ENCODE results near the gene FXR2.

FXR2 gene

GRCh38 chr17:7587420-7588151, 27.1 kb downstream of the FXR2 start:
- DNase-seq: no peak

GRCh38 chr17:7586673-7587419, 27.9 kb downstream of the FXR2 start:
- DNase-seq: no peak

DNA sequence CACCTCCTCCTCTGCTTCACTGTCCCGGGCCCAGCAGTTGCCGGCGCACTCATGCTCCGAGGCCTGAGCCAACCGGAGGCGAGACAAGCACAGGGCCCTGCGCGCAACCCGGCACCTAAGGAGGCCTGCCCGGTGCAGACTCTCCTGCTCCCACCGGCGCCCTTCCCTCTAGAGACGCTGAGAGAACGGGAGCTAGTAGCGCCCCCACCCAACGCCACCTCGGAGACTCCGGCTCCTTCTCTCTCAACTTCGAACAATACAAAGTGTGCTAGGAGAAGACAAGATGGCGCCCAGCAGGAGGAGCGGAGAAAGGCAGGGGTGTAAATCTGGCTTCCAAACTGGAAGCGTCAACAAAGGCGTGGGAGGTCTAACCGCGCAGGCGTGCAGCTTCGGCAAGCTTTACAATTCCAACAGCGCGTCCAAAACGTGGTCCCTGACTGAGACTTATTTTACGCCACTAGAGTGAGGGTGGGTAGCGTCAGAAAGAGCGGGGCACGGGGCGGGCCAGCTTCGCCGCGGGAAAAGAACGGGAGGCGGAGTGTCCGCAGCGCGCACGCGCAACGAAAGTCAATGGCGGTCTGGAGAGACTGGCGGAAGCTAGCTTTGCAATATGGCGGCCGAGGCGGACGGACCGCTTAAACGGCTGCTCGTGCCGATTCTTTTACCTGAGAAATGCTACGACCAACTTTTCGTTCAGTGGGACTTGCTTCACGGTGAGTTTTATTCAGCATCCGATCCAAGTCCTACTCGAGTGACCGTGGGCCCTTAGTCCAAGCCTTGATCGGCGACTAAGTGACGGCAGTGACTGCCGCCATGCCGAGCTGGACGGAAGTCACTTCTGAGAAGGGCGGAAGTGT, 31.2 kb downstream of the FXR2 start, which contains the start of gene MPDU1:
Gene MPDU1 (plus strand): TSS at position 600 of the 857 bp plus-strand sequence. CDS start 11 bp downstream, at position 611.
- DNase-seq: peak; percentile 97

GRCh38 chr17:7582396-7583252, 32.1 kb downstream of the FXR2 start:
- DNase-seq: no peak

DNA sequence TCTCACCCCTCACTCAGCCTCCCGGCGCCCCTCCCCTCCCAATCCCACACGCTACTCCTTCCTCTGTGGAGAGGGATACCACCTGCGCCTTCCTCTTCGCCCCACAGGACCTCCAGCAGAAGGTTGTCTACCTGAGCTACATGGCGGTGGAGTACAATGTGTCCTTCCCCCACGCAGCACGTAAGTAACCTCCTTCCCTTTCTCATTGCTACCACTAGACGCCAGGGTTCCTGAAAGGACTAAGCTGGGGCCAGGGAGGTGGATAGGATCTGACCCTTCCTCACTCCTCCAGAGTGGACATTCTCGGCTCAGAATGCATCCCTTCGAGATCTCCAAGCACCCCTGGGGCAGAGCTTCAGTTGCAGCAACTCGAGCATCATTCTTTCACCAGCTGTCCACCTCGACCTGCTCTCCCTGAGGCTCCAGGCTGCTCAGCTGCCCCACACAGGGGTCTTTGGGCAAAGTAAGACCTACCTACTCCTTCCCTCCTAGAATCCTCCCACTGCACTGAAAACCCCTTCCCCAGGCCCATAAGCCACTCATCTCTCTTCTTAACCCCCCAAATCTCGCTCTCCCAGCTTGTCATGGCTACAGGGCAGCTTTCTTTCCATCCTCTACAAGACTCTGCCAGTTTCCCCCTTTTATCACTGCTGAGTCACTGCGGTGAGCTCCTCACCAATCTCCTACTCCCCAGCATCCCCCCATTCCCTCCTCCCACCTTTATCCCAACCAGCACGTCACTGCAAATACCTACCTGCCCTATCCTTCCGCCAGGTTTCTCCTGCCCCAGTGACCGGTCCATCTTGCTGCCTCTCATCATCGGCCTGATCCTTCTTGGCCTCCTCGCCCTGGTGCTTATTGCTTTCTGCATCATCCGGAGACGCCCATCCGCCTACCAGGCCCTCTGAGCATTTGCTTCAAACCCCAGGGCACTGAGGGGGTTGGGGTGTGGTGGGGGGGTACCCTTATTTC, 33.8 kb downstream of the FXR2 start:
- DNase-seq: peak; percentile 16 to 50

DNA sequence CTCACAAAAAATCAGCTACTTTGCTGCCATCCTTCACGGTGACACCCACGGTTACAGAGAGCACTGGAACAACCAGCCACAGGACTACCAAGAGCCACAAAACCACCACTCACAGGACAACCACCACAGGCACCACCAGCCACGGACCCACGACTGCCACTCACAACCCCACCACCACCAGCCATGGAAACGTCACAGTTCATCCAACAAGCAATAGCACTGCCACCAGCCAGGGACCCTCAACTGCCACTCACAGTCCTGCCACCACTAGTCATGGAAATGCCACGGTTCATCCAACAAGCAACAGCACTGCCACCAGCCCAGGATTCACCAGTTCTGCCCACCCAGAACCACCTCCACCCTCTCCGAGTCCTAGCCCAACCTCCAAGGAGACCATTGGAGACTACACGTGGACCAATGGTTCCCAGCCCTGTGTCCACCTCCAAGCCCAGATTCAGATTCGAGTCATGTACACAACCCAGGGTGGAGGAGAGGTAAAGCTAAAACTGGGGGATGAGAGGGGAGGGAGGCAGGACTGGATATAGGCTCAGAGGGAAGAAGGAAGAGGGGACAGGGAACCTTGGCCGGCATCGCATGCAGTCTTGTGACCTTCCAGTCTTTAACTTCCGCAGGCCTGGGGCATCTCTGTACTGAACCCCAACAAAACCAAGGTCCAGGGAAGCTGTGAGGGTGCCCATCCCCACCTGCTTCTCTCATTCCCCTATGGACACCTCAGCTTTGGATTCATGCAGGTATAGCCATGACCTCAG, 34.7 kb downstream of the FXR2 start:
- peak; percentile 34 to 36 for DNase-seq

GRCh38 chr17:7579001-7579833, 35.5 kb downstream of the FXR2 start, which contains the start of gene CD68:
Gene CD68, plus strand, starts transcription at chr17:7579638. Its CDS starts 40 bp downstream, at chr17:7579678.
- DNase-seq: peak; percentile 95 to 100

- DNase-seq: no peak
Observed at GRCh38 chr17:7577327-7578199, 37.1 kb downstream of the FXR2 start.

- no peak for DNase-seq
Observed at GRCh38 chr17:7576432-7576937, 38.2 kb downstream of the FXR2 start.

DNA sequence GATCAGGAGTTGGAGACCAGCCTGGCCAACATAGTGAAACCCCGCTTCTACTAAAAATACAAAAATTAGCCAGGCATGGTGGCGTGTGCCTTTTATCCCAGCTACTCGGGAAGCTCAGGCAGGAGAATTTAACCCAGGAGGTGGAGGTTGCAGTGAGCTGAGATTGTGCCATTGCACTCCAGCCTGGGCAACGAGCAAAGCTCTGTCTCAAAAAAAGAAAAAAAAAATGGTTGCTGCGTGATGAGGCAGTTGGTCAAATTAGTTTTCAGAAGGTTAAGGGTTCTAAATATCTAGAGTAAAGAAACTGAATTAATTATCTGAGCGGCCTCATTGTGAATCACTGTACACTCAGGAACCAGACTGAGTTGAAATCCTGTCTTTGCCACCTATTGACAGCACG, 38.7 kb downstream of the FXR2 start:
- no peak for DNase-seq

DNA sequence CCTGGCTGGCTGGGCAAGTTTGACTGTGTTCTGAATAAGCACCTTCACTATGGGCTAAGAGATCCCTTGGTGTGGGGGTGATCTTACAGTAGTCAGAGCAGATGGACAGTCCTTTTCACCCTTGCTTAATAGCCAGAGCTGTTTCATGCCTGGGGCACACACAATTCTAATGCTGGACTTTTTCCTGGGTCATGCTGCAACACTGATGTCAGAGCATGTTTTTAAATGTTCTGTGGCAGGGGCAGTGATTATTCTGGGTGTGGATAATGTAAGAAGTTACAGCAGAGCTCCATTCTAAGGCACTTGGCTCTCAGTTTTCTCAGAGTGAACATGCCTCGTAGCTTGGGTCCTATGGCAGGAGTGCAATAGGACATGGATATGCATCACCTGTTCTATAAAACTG, 39.2 kb downstream of the FXR2 start:
- no peak for DNase-seq

- no peak for DNase-seq
Observed at GRCh38 chr17:7574176-7574953, 40.3 kb downstream of the FXR2 start.

DNA sequence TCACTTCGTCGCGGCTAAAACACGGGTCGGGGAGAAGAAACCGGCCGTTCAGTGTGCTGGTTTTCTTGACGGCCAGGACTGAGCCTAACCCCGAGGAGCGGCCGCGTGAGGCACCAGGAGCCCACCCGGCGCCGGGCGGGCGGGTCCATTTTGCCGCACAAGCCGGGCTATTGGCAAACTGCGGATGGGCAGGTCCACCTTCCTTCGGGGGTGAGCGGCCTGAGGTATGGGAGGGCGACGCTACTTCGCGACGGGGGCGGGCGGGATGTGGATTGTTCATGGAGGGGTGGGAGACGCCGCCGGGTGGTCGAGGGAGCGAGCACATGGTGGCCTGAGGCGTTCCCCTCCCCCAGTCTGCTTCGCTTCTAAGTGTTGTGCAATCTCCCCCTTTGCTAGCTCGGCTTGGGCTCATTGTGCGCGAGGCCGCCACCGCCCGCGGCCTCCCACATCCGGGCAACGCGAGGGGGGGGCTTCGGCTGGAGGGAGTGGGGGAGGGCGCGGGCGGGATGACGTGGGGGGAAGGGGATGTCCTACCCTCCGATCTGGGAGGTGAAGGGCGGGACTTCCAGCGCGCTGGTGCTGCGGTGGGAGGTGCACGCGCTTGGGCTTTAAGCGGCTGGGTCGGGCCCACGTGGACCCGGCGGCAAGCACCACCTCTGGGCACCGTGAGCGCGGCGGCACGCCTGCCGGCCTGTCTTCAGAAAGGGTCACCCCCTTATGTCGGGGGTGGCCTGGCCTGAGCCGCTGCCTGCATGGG, 41.2 kb downstream of the FXR2 start:
- peak; percentile 87 to 92 for DNase-seq

- peak; percentile 100 for DNase-seq
Observed at GRCh38 chr17:7572588-7573323, 41.9 kb downstream of the FXR2 start.

DNA sequence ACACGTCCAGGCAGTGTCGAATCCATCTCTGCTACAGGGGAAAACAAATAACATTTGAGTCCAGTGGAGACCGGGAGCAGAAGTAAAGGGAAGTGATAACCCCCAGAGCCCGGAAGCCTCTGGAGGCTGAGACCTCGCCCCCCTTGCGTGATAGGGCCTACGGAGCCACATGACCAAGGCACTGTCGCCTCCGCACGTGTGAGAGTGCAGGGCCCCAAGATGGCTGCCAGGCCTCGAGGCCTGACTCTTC, 42.4 kb downstream of the FXR2 start:
- DNase-seq: no peak

GRCh38 chr17:7570351-7570750, 44.3 kb downstream of the FXR2 start:
- no peak for DNase-seq
